ENCODE data around the gene FUBP3. TPM values are rescaled to one million over a fixed set of nuclear protein-coding genes. Genes with fewer than 3 reads are reported as not detected.

FUBP3 gene
- polyA plus RNA-seq, 1 donor (not counting 4 experiments of a cell fraction or from before 2014, with no cell fraction given), result 39.1 TPM

- Histone ChIP-seq H4K20me1 (ENCODE audit: control insufficient read depth, extremely low read depth, insufficient read depth, low read length) (no peaks in the 10 kb centered on the region), H3K9ac (ENCODE audit: control insufficient read depth, extremely low read depth, insufficient read depth, low read length) (no peak overlapping the region), H3K9me1 (ENCODE audit: control insufficient read depth, extremely low read depth, insufficient read depth, low read length) (no peaks in the 10 kb centered on the region), H3K36me3 (ENCODE audit: control insufficient read depth in 2 of 2, extremely low read depth in 1 of 2, insufficient read depth in 2 of 2, low read length in 2 of 2) (no peaks in the 10 kb centered on the region), H3K4me3 (ENCODE audit: control insufficient read depth in 2 of 3, extremely low read depth in 1 of 3, insufficient read depth in 2 of 3, low read depth in 1 of 3, low read length in 3 of 3) (peak overlapping the region; percentile 44 to 61 (median 55)), H3K4me2 (ENCODE audit: control insufficient read depth, extremely low read depth, insufficient read depth, low read depth, low read length) (peak overlapping the region; percentile 85), H2AFZ (ENCODE audit: control insufficient read depth, low read length) (peak overlapping the region; percentile 91), H3K4me1 (ENCODE audit: control insufficient read depth, extremely low read depth, insufficient read depth, low read length) (peaks cover 11% of the 10 kb centered on the region), H3K27me3 (ENCODE audit: control insufficient read depth, extremely low read depth, insufficient read depth, low read length) (peaks cover 5% of the 10 kb centered on the region), H3K27ac (ENCODE audit: control insufficient read depth, insufficient read depth, low read length) (no peak overlapping the region), H3K79me2 (ENCODE audit: control insufficient read depth, insufficient read depth, low read length) (no peaks in the 10 kb centered on the region), H3K9me3 (ENCODE audit: control insufficient read depth, low read depth, low read length) (no peaks in the 10 kb centered on the region)
- dilution Hi-C loops (cut with MboI; ENCODE audit: extremely low pct_ligation_motif_present, low sequenced_read_pairs), result no loop called here
- no peak for TF ChIP-seq CTCF (optimal IDR thresholded peaks at IDR 0.05 in 1 of 3, IDR thresholded peaks at IDR 0.05 in 1 of 3, conservative IDR thresholded peaks at IDR 0.05 in 1 of 3; ENCODE audit: extremely low read depth in 1 of 3, insufficient read depth in 2 of 3, low read length in 3 of 3)
- TF ChIP-seq EZH2 (IDR thresholded peaks at IDR 0.05; ENCODE audit: low read length), result no peak
- no peak for DNase-seq (ENCODE audit: low read depth, low spot score)
- no peak for FAIRE-seq
These were observed 101.7 kb downstream of the FUBP3 start for GRCh38 chr9:130680836-130681768.

GRCh38 chr9:130681769-130682420, 102.5 kb downstream of the FUBP3 start:
- no peak for DNase-seq (ENCODE audit: low read depth, low spot score)
- Histone ChIP-seq H3K4me2 (ENCODE audit: control insufficient read depth, extremely low read depth, insufficient read depth, low read depth, low read length) (peak overlapping the region; percentile 85), H3K4me3 (ENCODE audit: control insufficient read depth in 2 of 3, extremely low read depth in 1 of 3, insufficient read depth in 2 of 3, low read depth in 1 of 3, low read length in 3 of 3) (peak overlapping the region; percentile 42 to 61 (median 55)), H3K79me2 (ENCODE audit: control insufficient read depth, insufficient read depth, low read length) (no peaks in the 10 kb centered on the region), H3K36me3 (ENCODE audit: control insufficient read depth in 2 of 2, extremely low read depth in 1 of 2, insufficient read depth in 2 of 2, low read length in 2 of 2) (no peaks in the 10 kb centered on the region), H4K20me1 (ENCODE audit: control insufficient read depth, extremely low read depth, insufficient read depth, low read length) (no peaks in the 10 kb centered on the region), H3K9me3 (ENCODE audit: control insufficient read depth, low read depth, low read length) (no peaks in the 10 kb centered on the region), H3K27me3 (ENCODE audit: control insufficient read depth, extremely low read depth, insufficient read depth, low read length) (peaks cover 5% of the 10 kb centered on the region), H3K9me1 (ENCODE audit: control insufficient read depth, extremely low read depth, insufficient read depth, low read length) (no peaks in the 10 kb centered on the region), H3K27ac (ENCODE audit: control insufficient read depth, insufficient read depth, low read length) (no peak overlapping the region), H3K4me1 (ENCODE audit: control insufficient read depth, extremely low read depth, insufficient read depth, low read length) (peaks cover 11% of the 10 kb centered on the region), H3K9ac (ENCODE audit: control insufficient read depth, extremely low read depth, insufficient read depth, low read length) (peak overlapping the region; percentile 22), H2AFZ (ENCODE audit: control insufficient read depth, low read length) (peak overlapping the region; percentile 56)
- FAIRE-seq, result no peak
- dilution Hi-C loops (cut with MboI; ENCODE audit: extremely low pct_ligation_motif_present, low sequenced_read_pairs), result no loop called here
- TF ChIP-seq EZH2 (IDR thresholded peaks at IDR 0.05; ENCODE audit: low read length) (no peak), CTCF (optimal IDR thresholded peaks at IDR 0.05 in 1 of 3, IDR thresholded peaks at IDR 0.05 in 1 of 3, conservative IDR thresholded peaks at IDR 0.05 in 1 of 3; ENCODE audit: extremely low read depth in 1 of 3, insufficient read depth in 2 of 3, low read length in 3 of 3) (no peak)
